Fibroblast of lung (primary cell): ENCODE measurements around the gene SMARCA4. TPM values are rescaled to one million over a fixed set of nuclear protein-coding genes. Genes with fewer than 3 reads are reported as not detected.

Experiments
- DNase-seq, 2 donors: peaks; one replicate each; pipeline versions ENCODE4 v3.0.0 to v3.0.0-alpha.2; 2010; ENCODE audit warnings: low read depth in 2 of 2
- H2AFZ ChIP-seq: 2 replicates; pipeline ENCODE4 v1.5.1; 2012; ENCODE audit warnings: low read length, control low read depth, inconsistent platforms
- H3K27ac ChIP-seq: 2 replicates; pipeline ENCODE4 v1.5.1; 2011; ENCODE audit warnings: low read length, control low read depth; ENCODE audit not compliant: insufficient read depth
- H3K27me3 ChIP-seq: 2 replicates; pipeline ENCODE4 v1.5.1; 2011; ENCODE audit warnings: mild to moderate bottlenecking, low read length; ENCODE audit not compliant: control insufficient read depth, insufficient read depth
- H3K36me3 ChIP-seq: 2 replicates; pipeline ENCODE4 v1.5.1; 2011; ENCODE audit warnings: low read length; ENCODE audit not compliant: control insufficient read depth, insufficient read depth
- H3K4me1 ChIP-seq: 2 replicates; pipeline ENCODE4 v1.5.1; 2011; ENCODE audit warnings: low read length; ENCODE audit not compliant: control insufficient read depth, insufficient read depth; ENCODE audit errors: extremely low read depth
- H3K4me2 ChIP-seq: 2 replicates; pipeline ENCODE4 v1.5.1; 2011; ENCODE audit warnings: low read length, control low read depth; ENCODE audit not compliant: insufficient read depth; ENCODE audit errors: extremely low read depth
- H3K4me3 ChIP-seq, 4 experiments: fragments of 200-600 bp in 1 of 4; sonication (generic) in 1 of 4; replicated peaks in 1 of 4; 2 replicates each; pipeline ENCODE4 v1.5.1; 2011 to 2016; ENCODE audit warnings: low read length in 4 of 4, low read depth in 3 of 4, mild to moderate bottlenecking in 3 of 4, control low read depth in 2 of 4, inconsistent platforms in 1 of 4, mixed read lengths in 1 of 4; ENCODE audit not compliant: insufficient read depth in 1 of 4; ENCODE audit errors: control extremely low read depth in 1 of 4
- H3K79me2 ChIP-seq: 2 replicates; pipeline ENCODE4 v1.5.1; 2012; ENCODE audit warnings: mild to moderate bottlenecking, low read length, inconsistent platforms; ENCODE audit not compliant: control insufficient read depth, insufficient read depth
- H3K9ac ChIP-seq: 2 replicates; pipeline ENCODE4 v1.5.1; 2011; ENCODE audit warnings: mild to moderate bottlenecking, low read length, control low read depth; ENCODE audit not compliant: insufficient read depth
- H3K9me3 ChIP-seq: 2 replicates; pipeline ENCODE4 v1.5.1; 2012; ENCODE audit warnings: low read depth, low read length; ENCODE audit not compliant: control insufficient read depth, insufficient read depth
- H4K20me1 ChIP-seq: 2 replicates; pipeline ENCODE4 v1.5.1; 2011; ENCODE audit warnings: low read length; ENCODE audit not compliant: control insufficient read depth, insufficient read depth; ENCODE audit errors: extremely low read depth
- EZH2 ChIP-seq: IDR thresholded peaks from 2 replicates; pipeline ENCODE4 v1.5.1; 2012; ENCODE audit warnings: low read length, control low read depth, mild to moderate bottlenecking; ENCODE audit errors: missing control alignments
- polyA plus RNA-seq, 2 donors: library from polyadenylated mRNA; depleted of rRNA in 1 of 2; stranded (reverse) in 1 of 2; unstranded in 1 of 2; fragments of >200 nt; gene quantifications; 2 replicates each; pipeline ENCODE4 v1.2.1, GENCODE V29; 2011 to 2012; ENCODE audit warnings: missing spikeins in 1 of 2
- total RNA-seq: library from RNA; depleted of rRNA; stranded (reverse); fragments of >200 nt; gene quantifications from 2 replicates; pipeline ENCODE4 v1.2.1, GENCODE V29; 2014
- TF ChIP-seq, protein P1 (sequence below), 2 donors: IDR thresholded peaks in 1 of 2; conservative IDR thresholded peaks in 1 of 2; 1 replicate in 1 of 2; 2 replicates in 1 of 2; pipeline ENCODE4 v1.5.1; 2011 to 2012; ENCODE audit warnings: low read length in 2 of 2, control low read depth in 1 of 2, inconsistent platforms in 1 of 2, low read depth in 1 of 2, mild to moderate bottlenecking in 1 of 2

Gene SMARCA4
- total and polyA plus RNA-seq, 2 donors (not counting 1 experiment from before 2014, with no cell fraction given), result 28.1 to 61.1 TPM

DNA sequence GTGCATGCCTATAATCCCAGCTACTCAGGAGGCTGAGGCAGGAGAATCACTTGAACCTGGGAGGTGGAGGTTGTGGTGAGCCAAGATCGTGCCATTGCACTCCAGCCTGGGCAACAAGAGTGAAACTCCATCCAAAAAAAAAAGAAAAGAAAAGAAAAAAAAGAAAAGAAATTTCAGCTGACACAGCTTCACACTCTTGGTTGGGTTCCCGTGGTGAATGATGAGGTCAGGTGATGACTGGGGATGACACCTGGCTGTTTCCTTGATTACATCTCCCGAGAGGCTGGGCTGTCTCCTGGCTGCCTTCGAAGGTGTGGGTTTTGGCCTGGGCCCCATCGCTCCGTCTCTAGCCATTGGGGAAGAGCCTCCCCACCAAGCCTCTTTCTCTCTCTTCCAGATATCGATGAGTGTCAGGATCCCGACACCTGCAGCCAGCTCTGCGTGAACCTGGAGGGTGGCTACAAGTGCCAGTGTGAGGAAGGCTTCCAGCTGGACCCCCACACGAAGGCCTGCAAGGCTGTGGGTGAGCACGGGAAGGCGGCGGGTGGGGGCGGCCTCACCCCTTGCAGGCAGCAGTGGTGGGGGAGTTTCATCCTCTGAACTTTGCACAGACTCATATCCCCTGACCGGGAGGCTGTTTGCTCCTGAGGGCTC is 150.4 kb downstream of the SMARCA4 start:
- H3K27ac ChIP-seq, result no peak overlapping the region
- peaks cover 56% of the 10 kb centered on the region for H3K36me3 ChIP-seq
- H3K9ac ChIP-seq, result no peak overlapping the region
- TF ChIP-seq EZH2, result no peak
- TF ChIP-seq, protein P1, sequence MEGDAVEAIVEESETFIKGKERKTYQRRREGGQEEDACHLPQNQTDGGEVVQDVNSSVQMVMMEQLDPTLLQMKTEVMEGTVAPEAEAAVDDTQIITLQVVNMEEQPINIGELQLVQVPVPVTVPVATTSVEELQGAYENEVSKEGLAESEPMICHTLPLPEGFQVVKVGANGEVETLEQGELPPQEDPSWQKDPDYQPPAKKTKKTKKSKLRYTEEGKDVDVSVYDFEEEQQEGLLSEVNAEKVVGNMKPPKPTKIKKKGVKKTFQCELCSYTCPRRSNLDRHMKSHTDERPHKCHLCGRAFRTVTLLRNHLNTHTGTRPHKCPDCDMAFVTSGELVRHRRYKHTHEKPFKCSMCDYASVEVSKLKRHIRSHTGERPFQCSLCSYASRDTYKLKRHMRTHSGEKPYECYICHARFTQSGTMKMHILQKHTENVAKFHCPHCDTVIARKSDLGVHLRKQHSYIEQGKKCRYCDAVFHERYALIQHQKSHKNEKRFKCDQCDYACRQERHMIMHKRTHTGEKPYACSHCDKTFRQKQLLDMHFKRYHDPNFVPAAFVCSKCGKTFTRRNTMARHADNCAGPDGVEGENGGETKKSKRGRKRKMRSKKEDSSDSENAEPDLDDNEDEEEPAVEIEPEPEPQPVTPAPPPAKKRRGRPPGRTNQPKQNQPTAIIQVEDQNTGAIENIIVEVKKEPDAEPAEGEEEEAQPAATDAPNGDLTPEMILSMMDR (conservative IDR thresholded peaks at IDR 0.05 in 1 of 2, IDR thresholded peaks at IDR 0.05 in 1 of 2; ENCODE audit: low read depth in 1 of 2, low read length in 2 of 2), result no peak
- peaks cover 3% of the 10 kb centered on the region for H4K20me1 ChIP-seq
- no peak overlapping the region for H3K4me2 ChIP-seq
- H3K79me2 ChIP-seq, result peaks cover 31% of the 10 kb centered on the region
- no peaks in the 10 kb centered on the region for H3K27me3 ChIP-seq
- H2AFZ ChIP-seq, result no peak overlapping the region
- no peak for DNase-seq
- no peak overlapping the region for H3K4me3 ChIP-seq
- no peaks in the 10 kb centered on the region for H3K4me1 ChIP-seq
- no peaks in the 10 kb centered on the region for H3K9me3 ChIP-seq

- Histone ChIP-seq H4K20me1 (peaks cover 3% of the 10 kb centered on the region), H3K9ac (no peak overlapping the region), H3K4me2 (no peak overlapping the region), H3K27ac (no peak overlapping the region), H3K27me3 (no peaks in the 10 kb centered on the region), H3K79me2 (peaks cover 31% of the 10 kb centered on the region), H2AFZ (no peak overlapping the region), H3K36me3 (peaks cover 56% of the 10 kb centered on the region), H3K4me1 (no peaks in the 10 kb centered on the region), H3K4me3 (no peak overlapping the region), H3K9me3 (no peaks in the 10 kb centered on the region)
- TF ChIP-seq, protein P1 (conservative IDR thresholded peaks at IDR 0.05 in 1 of 2, IDR thresholded peaks at IDR 0.05 in 1 of 2; ENCODE audit: low read depth in 1 of 2, low read length in 2 of 2), result no peak
- TF ChIP-seq EZH2, result no peak
- DNase-seq, result no peak
Measured at GRCh38 chr19:11111771-11112144, 150.9 kb downstream of the SMARCA4 start.

Other genes with a start within 250 kb of the SMARCA4 start
- gene DNM2, start 243.0 kb upstream of the SMARCA4 start, total RNA-seq, result 52.9 and 76.8 TPM in 2 replicates
- 42.6 and 48.6 TPM in 2 replicates for gene DNM2, start 243.0 kb upstream of the SMARCA4 start, polyA plus RNA-seq
- gene TMED1, start 124.8 kb upstream of the SMARCA4 start, total RNA-seq, result 37.5 and 40.1 TPM in 2 replicates
- 42.1 and 42.3 TPM in 2 replicates for gene TMED1, start 124.8 kb upstream of the SMARCA4 start, polyA plus RNA-seq
- 1.0 and 1.3 TPM in 2 replicates for gene C19orf38, start 112.6 kb upstream of the SMARCA4 start, total RNA-seq
- gene C19orf38, start 112.6 kb upstream of the SMARCA4 start, polyA plus RNA-seq, result 0.08 TPM in 1 of 2 replicates, not detected in the other
- 17.2 and 24.8 TPM in 2 replicates for gene CARM1, start 89.5 kb upstream of the SMARCA4 start, total RNA-seq
- gene CARM1, start 89.5 kb upstream of the SMARCA4 start, polyA plus RNA-seq, result 41.9 and 60.0 TPM in 2 replicates
- 83.7 and 118 TPM in 2 replicates for gene YIPF2, start 32.4 kb upstream of the SMARCA4 start, total RNA-seq
- 31.6 and 41.5 TPM in 2 replicates for gene YIPF2, start 32.4 kb upstream of the SMARCA4 start, polyA plus RNA-seq
- gene TIMM29, start 32.2 kb upstream of the SMARCA4 start, total RNA-seq, result 27.7 and 29.2 TPM in 2 replicates
- gene TIMM29, start 32.2 kb upstream of the SMARCA4 start, polyA plus RNA-seq, result 7.0 and 8.1 TPM in 2 replicates
- gene LDLR, start 128.4 kb downstream of the SMARCA4 start, total RNA-seq, result 204 and 427 TPM in 2 replicates
- gene LDLR, start 128.4 kb downstream of the SMARCA4 start, polyA plus RNA-seq, result 187 and 210 TPM in 2 replicates
- 3.9 and 32.0 TPM in 2 replicates for gene SPC24, start 194.8 kb downstream of the SMARCA4 start, total RNA-seq
- gene SPC24, start 194.8 kb downstream of the SMARCA4 start, polyA plus RNA-seq, result 8.1 and 32.0 TPM in 2 replicates
- 435 and 511 TPM in 2 replicates for gene KANK2, start 236.5 kb downstream of the SMARCA4 start, total RNA-seq
- 192 and 197 TPM in 2 replicates for gene KANK2, start 236.5 kb downstream of the SMARCA4 start, polyA plus RNA-seq